Activated CD4-positive, CD25-positive, alpha-beta regulatory T cell (primary cell): ENCODE results near the gene RALGAPA2.

Experiments
- DNase-seq, 4 experiments: peaks; one replicate each; lab custom pipeline; 2025; lab: John Stamatoyannopoulos, UW

Gene RALGAPA2

DNA sequence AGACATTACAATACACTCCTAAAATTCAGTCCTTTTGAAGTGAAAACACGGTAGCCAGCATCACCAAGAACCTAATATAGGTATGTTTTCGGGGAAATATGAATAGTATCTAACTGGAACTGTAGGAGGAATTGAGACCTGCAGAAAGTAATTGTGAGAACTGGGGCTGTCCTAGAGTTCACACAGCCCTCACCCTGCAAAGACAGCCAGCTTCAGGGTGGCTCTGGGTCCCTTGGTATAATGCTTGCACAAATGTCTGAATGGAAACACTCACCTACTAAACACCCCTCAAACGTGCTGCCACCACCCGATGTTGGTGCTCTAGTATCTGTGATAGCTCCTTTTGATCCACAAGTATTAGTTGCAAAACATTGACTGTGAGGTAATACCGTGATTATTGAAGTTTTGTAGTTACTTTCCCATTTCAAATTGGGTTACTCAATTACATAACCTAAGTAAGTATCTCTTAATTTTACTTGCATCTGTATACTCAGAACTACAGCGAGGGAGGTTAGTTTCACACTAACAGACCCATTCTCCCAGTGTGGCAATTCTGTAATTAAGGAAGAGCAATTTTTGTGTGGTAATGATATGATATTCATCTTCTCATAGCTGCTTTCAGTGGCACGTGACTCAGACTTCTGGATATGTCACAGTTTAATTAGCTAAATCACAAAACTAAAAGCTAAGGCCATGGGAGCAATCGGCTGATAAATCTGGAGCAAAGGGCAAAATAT, 215.0 kb downstream of the RALGAPA2 start:
- no peak for DNase-seq

DNA sequence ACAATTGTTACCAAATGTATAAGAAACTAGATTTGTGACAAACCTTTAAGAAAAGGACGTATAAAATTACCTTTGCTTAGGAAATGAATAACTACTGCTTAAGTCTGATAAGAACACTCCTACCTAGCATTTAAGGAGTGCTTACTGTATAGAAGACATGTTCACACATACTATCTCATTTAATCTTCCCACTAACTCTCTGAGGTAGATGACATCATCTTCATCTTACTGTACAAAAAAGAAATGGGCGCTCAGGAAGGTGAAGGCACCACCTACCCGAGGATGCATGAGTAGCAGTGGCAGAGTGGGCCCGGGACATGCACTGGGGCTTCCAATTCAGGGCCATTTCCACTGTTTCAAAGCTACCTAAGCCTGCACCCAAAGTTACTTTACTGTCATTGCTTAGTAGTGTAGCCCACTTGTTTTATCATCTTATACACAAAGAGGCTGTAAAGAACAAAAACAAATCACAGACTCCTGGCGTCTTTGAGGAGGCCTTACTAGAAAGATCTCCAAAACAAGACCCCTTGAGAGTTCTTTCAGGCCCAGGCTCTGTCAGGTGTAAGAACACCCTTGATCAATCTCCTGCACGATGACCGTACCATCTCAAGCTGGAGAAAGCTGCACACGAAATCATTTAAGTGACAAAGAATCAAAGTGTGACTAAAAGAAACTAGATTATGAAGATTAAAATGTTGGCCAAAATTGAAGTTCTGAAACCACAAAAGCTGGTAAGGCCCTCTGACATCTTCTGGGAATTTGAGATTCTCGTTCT, 216.5 kb downstream of the RALGAPA2 start:
- no peak for DNase-seq

DNA sequence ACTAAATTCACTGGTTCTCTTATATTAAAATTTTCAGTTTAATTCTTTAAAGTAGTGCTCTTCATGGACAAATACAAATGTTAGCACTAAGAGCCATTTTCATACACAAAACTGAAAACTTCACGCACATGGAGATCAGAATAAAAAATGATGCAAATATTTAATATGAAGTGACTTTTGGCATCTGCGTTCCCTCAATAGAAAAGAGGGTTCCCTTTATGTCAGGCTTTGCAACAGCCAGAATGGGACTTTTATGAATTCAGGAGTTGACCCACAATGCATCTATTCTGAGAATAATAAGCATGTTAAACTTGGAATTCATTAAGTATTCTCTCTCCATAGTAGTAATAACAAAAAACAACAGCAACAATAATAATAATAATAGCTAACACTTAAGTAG, 218.7 kb downstream of the RALGAPA2 start:
- DNase-seq = no peak

DNA sequence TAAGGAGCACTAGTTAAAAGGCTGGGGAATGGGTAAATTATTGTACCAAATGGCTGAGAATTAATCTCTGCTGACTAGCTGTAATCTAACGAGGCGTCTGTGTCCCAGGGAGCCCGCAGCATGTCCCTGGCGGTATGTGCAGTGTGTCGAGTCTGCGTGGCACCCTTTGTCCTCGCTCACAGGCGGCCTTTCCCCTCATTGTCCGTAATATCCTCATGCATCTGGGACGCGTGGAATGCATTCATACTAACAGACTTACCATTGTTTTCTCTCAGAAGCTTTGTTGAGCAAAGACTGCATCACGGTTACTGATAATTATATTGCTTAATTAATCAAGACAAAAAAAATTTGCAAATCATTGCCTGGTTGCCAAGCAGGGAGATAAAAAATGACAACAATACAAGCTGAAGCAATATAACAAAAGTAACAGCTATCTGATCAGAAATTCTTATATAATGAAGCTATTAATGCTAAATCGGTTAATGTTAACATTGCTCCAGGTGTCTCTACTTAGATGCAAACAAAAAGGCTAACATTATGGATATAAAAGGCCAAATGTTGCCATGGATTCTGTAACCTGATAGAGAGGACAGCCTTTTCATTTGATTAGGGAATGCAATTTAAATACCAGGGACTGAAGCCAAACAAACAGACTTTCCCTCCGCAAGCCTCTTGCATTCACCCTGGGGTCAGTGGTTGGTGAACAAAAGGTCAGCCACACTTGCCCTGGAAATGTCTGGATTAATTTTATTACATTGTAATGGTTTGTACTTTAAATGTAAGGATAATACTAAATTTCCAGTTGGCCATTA, 219.7 kb downstream of the RALGAPA2 start:
- no peak for DNase-seq

DNA sequence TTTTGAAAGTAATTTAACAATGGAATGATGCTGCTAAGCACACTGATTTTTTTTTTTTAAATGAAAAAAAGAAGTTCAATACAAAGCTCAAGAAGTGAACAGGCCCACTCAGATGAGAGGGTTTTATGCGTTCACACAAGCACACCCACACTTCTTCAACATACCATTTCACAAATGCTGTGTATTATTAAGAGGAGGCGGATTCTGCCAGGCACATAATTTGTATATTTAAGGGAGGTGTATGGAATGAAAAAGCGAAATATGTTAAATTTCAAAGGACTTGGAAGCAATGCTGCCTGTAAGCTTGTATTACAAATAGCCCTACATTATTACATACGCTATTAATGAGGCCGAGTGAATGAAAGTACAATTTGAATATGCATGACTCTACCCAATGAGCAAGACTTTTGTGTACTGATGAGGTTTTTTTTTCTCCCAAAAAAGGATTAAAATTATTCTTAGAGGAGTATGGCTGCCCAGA, 220.6 kb downstream of the RALGAPA2 start:
- no peak for DNase-seq

DNA sequence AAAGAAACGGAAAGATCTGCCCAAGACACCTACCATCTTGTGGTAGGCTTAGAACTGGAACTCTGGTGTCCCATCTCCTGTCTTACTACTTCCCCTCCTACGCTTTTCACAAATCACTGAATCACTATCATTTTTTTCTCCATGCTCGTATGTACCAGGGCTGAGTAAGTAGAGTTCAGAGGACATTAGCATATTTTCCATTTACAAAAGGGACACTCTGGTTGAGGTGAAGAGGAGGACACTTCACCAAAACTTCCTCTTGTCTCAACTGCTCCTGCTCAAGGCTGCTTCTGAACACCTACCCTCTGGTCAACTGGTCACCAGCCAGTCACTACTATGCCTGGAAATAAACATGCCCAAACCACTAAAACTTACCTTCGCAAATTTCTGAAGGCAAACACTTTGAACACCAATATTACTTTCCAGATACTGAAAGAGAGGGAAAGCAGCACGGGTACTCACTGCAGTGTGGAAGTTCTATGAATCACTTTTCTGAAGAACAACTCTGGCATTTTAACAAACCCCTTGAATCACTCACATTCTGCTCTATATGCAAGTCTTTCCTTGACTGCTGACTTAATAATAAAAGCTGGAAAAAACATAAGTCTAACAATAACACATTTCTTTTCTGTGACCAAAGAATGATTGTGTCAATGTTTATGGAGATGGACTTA, 221.2 kb downstream of the RALGAPA2 start:
- DNase-seq = no peak

DNA sequence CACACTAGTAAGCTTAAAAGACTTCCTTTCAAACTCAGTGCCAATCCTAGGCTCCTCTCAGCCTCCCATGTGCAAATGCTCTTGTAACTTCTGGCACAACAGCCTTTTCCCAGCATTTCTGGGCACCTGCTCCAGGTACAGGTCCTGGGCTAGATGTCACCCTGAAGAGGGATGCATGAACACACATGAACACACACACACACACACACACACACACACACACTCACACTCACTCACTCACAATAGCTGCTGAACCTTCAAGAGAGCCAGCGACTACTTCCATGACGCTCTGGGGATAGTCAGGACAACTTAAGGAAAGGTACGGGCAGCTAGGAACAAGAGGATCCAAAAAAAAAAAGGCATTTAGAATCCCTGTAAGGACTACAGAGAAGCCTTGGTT, 221.8 kb downstream of the RALGAPA2 start:
- no peak for DNase-seq

DNA sequence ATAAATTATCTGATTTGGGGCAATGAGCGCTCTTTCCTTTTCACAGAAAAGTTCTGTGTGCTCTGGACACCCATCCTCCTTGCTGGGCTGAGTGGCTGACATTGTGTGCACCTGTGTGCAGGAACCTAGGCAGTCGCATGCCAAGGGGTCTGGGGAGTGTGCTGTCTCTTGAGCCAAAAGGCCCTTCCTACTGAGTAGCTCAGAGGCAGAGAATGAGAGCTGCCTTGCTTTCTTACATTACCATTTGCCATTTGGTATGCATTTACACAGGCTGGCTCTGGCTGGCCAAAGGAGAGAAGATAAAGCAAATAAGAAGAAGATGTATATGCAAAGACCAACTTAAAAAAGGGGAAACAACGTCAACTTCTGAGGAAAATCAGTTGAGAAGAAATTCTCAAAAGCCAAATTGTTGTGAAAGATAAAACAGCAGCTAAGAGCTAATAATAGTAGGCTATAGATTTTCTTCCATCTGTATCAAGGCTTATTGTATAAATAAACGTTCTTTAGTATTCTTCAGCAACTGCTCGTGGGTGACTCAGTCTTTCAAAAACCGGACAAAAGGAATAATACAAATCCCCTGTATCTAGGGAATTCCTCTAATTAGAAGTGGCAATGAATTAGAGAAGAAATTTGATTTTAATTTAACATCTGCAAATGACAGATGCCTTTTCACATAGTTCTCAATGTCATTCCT, 222.6 kb downstream of the RALGAPA2 start:
- DNase-seq = no peak

DNA sequence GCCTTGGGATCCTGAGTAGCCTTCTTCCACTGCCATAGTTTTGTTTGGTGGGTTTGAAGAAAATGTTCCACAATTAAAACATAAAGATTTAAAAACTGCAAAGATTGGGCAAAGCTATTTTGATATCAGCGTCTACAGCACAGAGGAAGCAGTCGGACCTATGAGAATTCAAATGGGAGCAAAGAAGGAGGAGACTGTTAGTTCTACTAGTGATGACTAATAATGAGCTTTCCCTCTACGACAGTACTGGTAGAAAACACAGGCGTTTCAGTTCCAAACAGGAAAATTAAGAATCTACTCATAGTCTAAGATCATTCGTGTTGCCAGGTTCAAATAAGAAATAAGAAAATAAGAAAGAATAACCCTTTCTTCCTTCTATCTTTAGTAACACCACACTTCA, 223.4 kb downstream of the RALGAPA2 start:
- no peak for DNase-seq

DNA sequence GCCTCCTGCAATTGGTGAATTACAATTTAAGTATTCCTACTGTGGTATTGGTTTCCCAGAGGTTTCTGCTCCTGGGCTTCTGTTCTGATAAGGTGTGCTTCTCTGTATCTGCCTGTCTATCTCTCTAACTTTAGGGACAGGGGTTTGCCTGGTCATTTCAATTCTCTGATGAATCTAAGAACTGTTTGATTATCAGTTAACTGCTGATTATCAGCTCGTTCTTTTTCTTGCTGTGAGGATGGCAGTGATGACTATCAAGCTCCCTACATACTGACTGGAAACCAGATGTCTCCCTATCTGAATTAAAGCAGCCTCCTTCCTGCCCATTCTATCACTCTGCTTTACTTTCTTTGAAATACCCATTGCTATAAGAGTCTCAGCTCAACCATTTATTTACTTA, 224.1 kb downstream of the RALGAPA2 start:
- no peak for DNase-seq

DNA sequence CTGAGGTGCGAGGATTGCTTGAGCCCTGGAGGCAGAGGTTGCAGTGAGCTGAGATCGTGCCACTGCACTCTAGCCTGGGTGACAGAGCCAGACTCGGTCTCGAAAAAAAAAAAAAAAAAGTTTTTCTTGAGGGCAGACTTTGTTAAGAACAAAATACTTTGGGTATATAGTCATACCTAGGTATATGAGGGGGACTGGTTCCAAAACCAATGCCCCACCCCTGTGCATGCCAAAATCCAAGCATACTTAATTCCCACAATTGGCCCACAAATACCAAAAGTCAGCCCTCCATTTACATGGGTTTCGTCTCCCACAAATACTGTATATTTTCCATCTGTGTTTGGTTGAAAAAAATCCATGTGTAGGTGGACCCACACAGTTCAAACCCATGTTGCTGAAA, 224.6 kb downstream of the RALGAPA2 start:
- no peak for DNase-seq

DNA sequence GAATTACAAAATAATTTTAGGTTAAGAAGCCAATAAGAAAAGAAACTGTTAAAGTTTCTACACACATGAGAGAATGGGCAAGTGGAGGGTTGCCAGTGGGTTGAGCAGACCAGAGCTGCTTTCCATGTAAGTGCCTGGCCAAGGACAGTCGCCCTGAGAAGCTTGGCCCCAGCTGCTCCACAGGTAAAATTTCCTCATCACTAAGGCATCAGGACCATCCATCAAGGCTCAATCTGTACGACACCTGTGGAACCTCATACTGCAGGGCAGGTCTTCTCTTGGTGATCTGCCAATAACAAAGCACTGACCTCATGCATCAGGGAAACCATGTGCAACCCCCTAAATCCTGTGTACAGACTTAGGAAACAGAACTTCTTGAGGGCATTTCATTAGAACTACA, 229.1 kb downstream of the RALGAPA2 start:
- no peak for DNase-seq

DNA sequence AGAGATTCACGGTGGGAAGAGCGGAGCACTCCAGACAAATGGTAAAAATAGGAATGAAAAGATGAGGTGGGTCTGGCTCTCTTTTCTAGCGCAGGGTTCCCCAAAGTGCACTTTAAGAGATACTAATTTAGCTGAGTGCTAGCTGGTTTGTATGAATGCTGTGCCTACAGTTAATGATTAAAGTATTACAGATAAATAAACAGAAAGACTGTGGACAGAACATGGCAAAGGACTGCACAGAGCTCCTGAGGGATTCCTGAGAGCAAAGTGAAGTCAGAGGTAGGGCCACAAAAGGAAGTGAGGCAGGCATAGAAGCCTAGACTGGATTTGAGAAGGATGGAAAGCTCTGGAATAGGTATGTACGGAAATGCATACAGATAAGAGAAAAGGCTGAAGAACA, 230.0 kb downstream of the RALGAPA2 start:
- no peak for DNase-seq

DNA sequence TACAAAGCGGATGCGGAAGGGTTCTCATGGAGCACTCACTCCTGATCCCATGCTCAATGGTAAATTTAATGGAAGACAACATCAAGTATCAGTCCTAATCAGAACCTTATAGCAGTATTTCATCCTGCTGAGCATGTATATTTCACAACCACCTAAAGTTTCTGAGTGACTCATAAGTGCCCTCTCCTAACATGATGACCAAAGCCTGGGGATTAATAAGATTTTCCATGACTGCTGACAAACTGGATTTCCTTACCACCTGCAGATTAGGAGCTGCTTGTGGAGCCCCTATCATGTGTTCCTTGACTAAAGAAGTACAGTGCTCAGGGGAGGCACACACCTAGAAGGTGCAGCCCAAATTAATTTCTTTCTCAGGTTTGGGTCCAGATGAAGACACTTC, 231.8 kb downstream of the RALGAPA2 start:
- DNase-seq = no peak

DNA sequence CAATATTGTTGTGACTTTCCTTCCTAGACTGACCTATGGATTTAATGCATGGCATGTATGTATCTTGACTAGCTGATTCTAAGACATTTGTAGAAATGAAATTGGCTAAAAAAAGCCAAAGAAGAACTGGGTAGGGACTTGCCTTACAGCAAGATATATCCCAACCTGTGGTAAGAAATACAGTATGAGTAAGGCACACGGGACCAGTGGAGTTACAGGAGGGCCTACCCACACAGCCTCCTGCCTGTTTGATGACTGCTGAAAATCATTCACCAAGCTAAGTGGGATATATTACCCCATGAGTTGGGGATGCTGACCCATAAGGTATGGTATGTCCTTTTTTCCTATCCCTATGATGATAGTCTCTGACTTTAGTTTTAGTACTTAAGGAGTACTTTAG, 232.3 kb downstream of the RALGAPA2 start:
- no peak for DNase-seq

DNA sequence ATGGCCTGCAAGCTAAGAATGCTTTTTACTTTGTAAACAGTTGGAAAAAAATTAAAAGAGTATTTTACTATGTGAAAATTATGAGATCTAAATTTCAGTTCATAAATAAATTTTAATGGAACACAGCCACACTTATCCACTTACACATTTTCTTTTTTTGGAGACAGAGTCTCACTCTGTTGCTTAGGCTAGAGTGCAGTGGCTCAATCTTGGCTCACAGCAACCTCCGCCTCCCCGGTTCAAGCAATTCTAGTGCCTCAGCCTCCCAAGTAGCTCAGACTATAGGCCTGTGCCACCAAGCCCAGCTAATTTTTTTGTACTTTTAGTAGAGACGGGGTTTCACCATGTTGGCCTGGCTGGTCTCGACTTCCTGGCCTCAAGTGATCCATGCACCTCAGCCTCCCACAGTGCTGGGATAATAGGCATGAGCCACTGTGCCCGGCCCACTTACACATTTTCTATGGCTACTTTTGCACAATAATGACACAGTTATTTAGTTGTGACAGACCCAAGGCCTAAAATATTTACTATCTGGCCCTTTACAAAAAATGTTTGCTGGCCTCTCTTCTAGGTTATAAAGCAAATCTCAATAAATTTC, 234.9 kb downstream of the RALGAPA2 start:
- DNase-seq = no peak

DNA sequence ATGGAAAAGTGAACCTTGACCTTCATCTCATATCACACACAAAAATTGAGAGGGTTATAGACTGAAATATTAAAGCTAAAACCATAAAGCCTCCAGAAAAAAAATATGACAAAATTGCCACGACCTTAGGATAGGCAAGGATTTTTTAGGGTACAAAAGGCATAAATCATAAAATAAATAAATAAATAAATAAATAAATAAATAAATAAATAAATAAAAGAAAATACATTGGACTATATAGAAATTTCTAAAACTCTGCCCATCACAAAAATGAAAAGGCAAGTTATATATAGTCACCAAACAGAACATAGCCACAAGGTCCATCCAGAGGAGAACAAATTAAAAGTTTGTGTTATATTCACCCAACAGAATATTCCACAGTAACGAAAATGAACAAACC, 235.9 kb downstream of the RALGAPA2 start:
- no peak for DNase-seq

DNA sequence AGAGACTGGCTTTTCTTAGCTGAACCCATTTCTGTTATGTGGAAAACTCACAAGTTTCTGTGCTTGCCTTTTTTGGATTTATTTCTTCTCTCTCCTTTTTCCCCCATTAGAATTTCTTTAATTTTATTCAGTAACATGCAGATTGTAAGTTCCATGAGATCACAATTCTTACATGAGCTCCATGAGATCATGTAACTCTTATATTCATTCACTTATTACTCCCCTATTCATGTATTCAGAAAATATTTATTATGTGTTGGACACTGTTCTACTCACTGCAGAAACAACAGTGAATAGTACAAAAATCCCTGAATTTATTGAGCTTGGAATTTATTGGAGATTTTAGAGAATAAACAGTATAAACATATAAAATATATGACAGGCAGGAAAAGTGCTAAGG, 238.8 kb downstream of the RALGAPA2 start:
- no peak for DNase-seq

DNA sequence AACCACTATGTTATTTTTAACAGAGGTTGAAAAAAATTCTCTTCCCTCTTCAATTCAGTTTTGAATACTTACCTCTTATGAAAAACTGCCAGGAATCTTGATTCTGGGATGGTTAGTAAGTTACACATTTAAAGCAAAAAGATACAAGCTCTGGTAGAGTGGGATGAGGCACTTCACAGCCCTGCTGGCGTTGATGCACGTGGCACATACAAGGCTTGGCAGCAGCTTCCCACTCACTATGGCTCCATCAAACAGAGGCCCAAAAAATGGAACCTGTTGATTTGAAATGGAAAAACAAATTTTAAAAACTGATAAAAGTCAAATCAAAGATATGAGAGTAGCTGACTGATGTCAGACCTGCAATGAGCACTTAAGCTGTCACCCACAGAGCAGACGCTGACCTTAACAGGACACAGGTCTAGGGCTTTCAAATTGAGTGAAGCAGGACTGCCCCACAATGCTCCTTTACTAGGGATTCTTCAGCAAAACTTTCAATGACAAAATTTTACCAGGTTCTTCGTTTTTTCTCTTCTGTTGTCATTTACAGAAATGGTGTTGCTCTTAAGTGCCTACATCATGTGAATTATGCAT, 239.7 kb downstream of the RALGAPA2 start:
- no peak for DNase-seq

DNA sequence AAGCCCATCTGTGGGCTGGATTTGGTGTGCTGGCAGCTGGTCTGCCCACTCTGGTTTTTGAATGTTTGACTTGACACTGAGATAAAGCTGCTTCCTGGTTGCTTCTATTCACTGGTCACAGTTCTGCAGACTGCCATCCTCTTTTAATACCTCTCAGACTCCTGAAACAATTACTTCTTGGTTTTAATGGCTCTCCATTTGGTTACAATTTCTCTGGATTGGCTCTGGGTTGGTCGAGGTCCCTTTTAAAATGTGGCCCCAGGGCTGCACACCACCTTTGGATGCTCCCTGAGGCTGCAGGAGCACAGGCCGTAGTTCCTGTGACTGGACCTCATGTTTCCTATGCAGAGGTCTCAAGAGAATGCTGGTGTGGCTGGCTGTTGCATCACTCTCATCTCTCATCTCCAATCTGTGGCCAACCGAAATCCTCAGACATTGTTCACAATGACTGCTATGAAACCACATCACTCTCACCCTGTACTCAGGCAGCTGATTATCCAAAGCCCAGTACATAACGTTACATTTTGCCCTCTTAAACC, 246.0 kb downstream of the RALGAPA2 start:
- DNase-seq = no peak
